OCI-LY3 (cell line): Measurements from ENCODE around the gene TRAF5.

Source experiments
- H2AFZ ChIP-seq: fragments of 200-600, 300-600 bp; shearing (Covaris generic); 2 replicates; pipeline ENCODE4 v1.6.0; 2014; ENCODE audit warnings: antibody characterized with exemption, low read depth, low read length
- H3K27ac ChIP-seq: fragments of 200-600, 300-600 bp; sonication (generic); 2 replicates; pipeline ENCODE4 v1.5.1; 2014; ENCODE audit warnings: mild to moderate bottlenecking, low read length, moderate library complexity, mixed read lengths
- H3K27me3 ChIP-seq: fragments of 200-600, 300-600 bp; sonication (generic); 2 replicates; pipeline ENCODE4 v1.6.1; 2014; ENCODE audit warnings: low read depth, low read length, mixed read lengths
- H3K36me3 ChIP-seq: fragments of 200-600, 300-600 bp; sonication (generic); replicated peaks from 2 replicates; pipeline ENCODE3; 2014; ENCODE audit warnings: low read depth, low read length, mixed read lengths
- H3K4me1 ChIP-seq: fragments of 300-600, 200-600 bp; sonication (generic); 2 replicates; pipeline ENCODE4 v1.6.1; 2014; ENCODE audit warnings: low read length, mixed read lengths
- H3K4me2 ChIP-seq: fragments of 200-600, 300-600 bp; sonication (generic); 2 replicates; pipeline ENCODE4 v1.6.1; 2014; ENCODE audit warnings: low read length, mixed read lengths
- H3K4me3 ChIP-seq: fragments of 300-600, 200-600 bp; sonication (generic); 2 replicates; pipeline ENCODE4 v1.5.1; 2014; ENCODE audit warnings: antibody characterized with exemption, mild to moderate bottlenecking, low read length, moderate library complexity
- H3K79me2 ChIP-seq: fragments of 300-600, 200-600 bp; shearing (Covaris generic); 2 replicates; pipeline ENCODE4 v1.6.1; 2014; ENCODE audit warnings: mild to moderate bottlenecking, low read length, mixed read lengths
- H3K9ac ChIP-seq: fragments of 300-600, 200-600 bp; shearing (Covaris generic); 2 replicates; pipeline ENCODE4 v1.6.0; 2014; ENCODE audit warnings: mild to moderate bottlenecking, low read length, moderate library complexity
- H3K9me3 ChIP-seq: fragments of 200-600, 300-600 bp; shearing (Covaris generic); 2 replicates; pipeline ENCODE4 v1.6.1; 2014; ENCODE audit warnings: low read length, mixed read lengths; ENCODE audit not compliant: insufficient read depth
- H4K20me1 ChIP-seq: fragments of 200-600, 300-600 bp; sonication (generic); 2 replicates; pipeline ENCODE4 v1.6.1; 2016; ENCODE audit warnings: low read length, mixed read lengths; ENCODE audit not compliant: insufficient read depth
- CTCF ChIP-seq: fragments of 200-600, 300-600 bp; sonication (generic); IDR thresholded peaks from 2 replicates; pipeline ENCODE4 v1.5.1; 2014; ENCODE audit warnings: antibody characterized with exemption, low read length, low read depth
- EZH2phosphoT487 ChIP-seq: fragments of 200-600 bp; shearing (Covaris generic); IDR thresholded peaks from 2 replicates; pipeline ENCODE4 v1.6.1; 2018; ENCODE audit warnings: antibody characterized with exemption, mixed run types, low read depth

TRAF5 gene

GRCh38 chr1:211336775-211337174, 10.1 kb downstream of the TRAF5 start:
- Histone ChIP-seq H3K36me3 (peaks cover 10% of the 10 kb centered on the region), H2AFZ (no peak overlapping the region), H3K27me3 (no peaks in the 10 kb centered on the region), H3K9ac (no peak overlapping the region), H3K27ac (no peak overlapping the region), H3K4me3 (no peak overlapping the region), H4K20me1 (peaks cover 90% of the 10 kb centered on the region), H3K4me1 (peaks cover 25% of the 10 kb centered on the region), H3K4me2 (no peak overlapping the region), H3K79me2 (peaks cover 94% of the 10 kb centered on the region), H3K9me3 (no peaks in the 10 kb centered on the region)
- TF ChIP-seq CTCF, result no peak
- no peak for TF ChIP-seq EZH2phosphoT487

DNA sequence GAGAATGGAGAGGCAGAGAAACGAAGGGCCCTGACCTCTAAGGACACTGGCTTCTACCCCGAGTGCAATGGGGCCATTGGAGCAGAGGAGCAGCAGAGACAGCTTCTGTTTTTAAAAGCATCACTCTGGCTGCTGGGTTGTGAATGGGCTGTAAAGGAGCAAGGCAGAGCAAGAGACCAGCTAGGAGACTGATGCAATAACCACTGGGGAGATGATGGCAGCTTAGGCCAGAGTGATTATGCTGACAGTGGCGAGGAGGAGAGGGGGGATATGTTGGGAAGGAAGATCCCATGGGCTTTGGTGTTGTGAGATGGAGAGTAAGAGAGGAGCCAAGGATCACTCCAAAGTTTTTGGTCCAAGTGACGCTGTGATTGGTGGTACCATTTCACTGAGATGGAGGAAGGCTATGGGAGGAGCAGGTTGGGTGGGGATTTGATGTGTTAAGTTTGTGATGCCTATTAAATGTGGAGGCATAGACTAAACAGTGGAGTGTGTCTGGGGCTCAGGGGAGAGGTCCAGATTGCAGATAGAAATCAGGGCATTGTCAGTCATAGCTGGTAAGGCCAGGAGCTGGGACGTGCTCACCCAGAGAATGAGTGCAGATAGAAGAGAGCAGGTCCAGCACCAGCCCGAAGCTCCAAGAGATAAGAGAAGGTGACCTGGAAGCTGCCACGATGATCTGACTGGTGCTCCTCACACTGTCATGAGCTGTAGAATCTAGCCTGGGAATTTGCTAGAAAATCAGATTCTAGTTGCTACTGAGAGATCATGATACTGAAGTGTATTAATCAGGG, 11.0 kb downstream of the TRAF5 start:
- H3K4me1 ChIP-seq, result peaks cover 21% of the 10 kb centered on the region
- H3K27me3 ChIP-seq, result no peaks in the 10 kb centered on the region
- H3K9ac ChIP-seq, result no peak overlapping the region
- no peak overlapping the region for H2AFZ ChIP-seq
- peaks cover 10% of the 10 kb centered on the region for H3K36me3 ChIP-seq
- H3K27ac ChIP-seq, result no peak overlapping the region
- H3K4me3 ChIP-seq, result no peak overlapping the region
- H3K9me3 ChIP-seq, result no peaks in the 10 kb centered on the region
- no peak overlapping the region for H3K4me2 ChIP-seq
- H3K79me2 ChIP-seq, result peaks cover 90% of the 10 kb centered on the region
- TF ChIP-seq EZH2phosphoT487, result no peak
- no peak for TF ChIP-seq CTCF
- peaks cover 91% of the 10 kb centered on the region for H4K20me1 ChIP-seq

GRCh38 chr1:211338224-211338620, 11.6 kb downstream of the TRAF5 start:
- H3K4me1 ChIP-seq, result peaks cover 19% of the 10 kb centered on the region
- no peaks in the 10 kb centered on the region for H3K9me3 ChIP-seq
- H3K36me3 ChIP-seq, result peaks cover 10% of the 10 kb centered on the region
- H4K20me1 ChIP-seq, result peaks cover 92% of the 10 kb centered on the region
- TF ChIP-seq CTCF, result no peak
- no peak for TF ChIP-seq EZH2phosphoT487
- no peak overlapping the region for H3K4me2 ChIP-seq
- no peak overlapping the region for H2AFZ ChIP-seq
- H3K4me3 ChIP-seq, result no peak overlapping the region
- peaks cover 90% of the 10 kb centered on the region for H3K79me2 ChIP-seq
- no peaks in the 10 kb centered on the region for H3K27me3 ChIP-seq
- no peak overlapping the region for H3K9ac ChIP-seq
- no peak overlapping the region for H3K27ac ChIP-seq

GRCh38 chr1:211339631-211340041, 13.0 kb downstream of the TRAF5 start:
- no peak overlapping the region for H3K4me2 ChIP-seq
- H3K9ac ChIP-seq, result no peak overlapping the region
- peaks cover 91% of the 10 kb centered on the region for H3K79me2 ChIP-seq
- no peaks in the 10 kb centered on the region for H3K27me3 ChIP-seq
- H4K20me1 ChIP-seq, result peaks cover 94% of the 10 kb centered on the region
- no peaks in the 10 kb centered on the region for H3K9me3 ChIP-seq
- H3K4me1 ChIP-seq, result peaks cover 17% of the 10 kb centered on the region
- H3K27ac ChIP-seq, result no peak overlapping the region
- TF ChIP-seq EZH2phosphoT487, result no peak
- no peak for TF ChIP-seq CTCF
- no peak overlapping the region for H2AFZ ChIP-seq
- peaks cover 12% of the 10 kb centered on the region for H3K36me3 ChIP-seq
- H3K4me3 ChIP-seq, result no peak overlapping the region
